Subcutaneous abdominal adipose tissue (tissue), 5 donors: ENCODE results near the gene ODF2L.

Experiments used
- H3K27ac ChIP-seq: one replicate; pipeline ENCODE4 v1.7.0; 2013; ENCODE audit warnings: low read depth, mild to moderate bottlenecking, inconsistent platforms, low read length, moderate library complexity
- H3K27me3 ChIP-seq, 5 donors: one replicate each; pipeline ENCODE4 v1.7.0; 2013; ENCODE audit warnings: low read length in 5 of 5, inconsistent platforms in 1 of 5; ENCODE audit not compliant: control insufficient read depth in 5 of 5, insufficient read depth in 4 of 5
- H3K36me3 ChIP-seq, 5 donors: one replicate each; pipeline ENCODE4 v1.7.0; 2013; ENCODE audit warnings: low read length in 5 of 5; ENCODE audit not compliant: control insufficient read depth in 5 of 5, insufficient read depth in 5 of 5
- H3K4me1 ChIP-seq, 5 donors: one replicate each; pipeline ENCODE4 v1.7.0; 2013; ENCODE audit warnings: low read length in 5 of 5, mild to moderate bottlenecking in 3 of 5, moderate library complexity in 1 of 5; ENCODE audit not compliant: control insufficient read depth in 5 of 5, insufficient read depth in 5 of 5
- H3K4me3 ChIP-seq, 5 donors: one replicate each; pipeline ENCODE4 v1.7.0; 2013; ENCODE audit warnings: low read length in 5 of 5, low read depth in 1 of 5
- H3K9ac ChIP-seq, 5 donors: one replicate each; pipeline ENCODE4 v1.7.0; 2013; ENCODE audit warnings: low read length in 5 of 5, mild to moderate bottlenecking in 4 of 5, moderate library complexity in 3 of 5
- H3K9me3 ChIP-seq, 5 donors: one replicate each; pipeline ENCODE4 v1.7.0; 2013; ENCODE audit warnings: low read length in 5 of 5; ENCODE audit not compliant: control insufficient read depth in 5 of 5
- donor health status: healthy.
- donor health status: healthy.
- donor health status: healthy.
- donor health status: healthy.
- donor health status: healthy.

Gene ODF2L

GRCh38 chr1:86325264-86325663, 70.9 kb downstream of the ODF2L start:
- Histone ChIP-seq H3K4me3 (no peak overlapping the region), H3K9ac (no peak overlapping the region), H3K9me3 (no peaks in the 10 kb centered on the region), H3K36me3 (no peaks in the 10 kb centered on the region), H3K27me3 (no peaks in the 10 kb centered on the region), H3K4me1 (no peaks in the 10 kb centered on the region), H3K27ac (no peak overlapping the region)

DNA sequence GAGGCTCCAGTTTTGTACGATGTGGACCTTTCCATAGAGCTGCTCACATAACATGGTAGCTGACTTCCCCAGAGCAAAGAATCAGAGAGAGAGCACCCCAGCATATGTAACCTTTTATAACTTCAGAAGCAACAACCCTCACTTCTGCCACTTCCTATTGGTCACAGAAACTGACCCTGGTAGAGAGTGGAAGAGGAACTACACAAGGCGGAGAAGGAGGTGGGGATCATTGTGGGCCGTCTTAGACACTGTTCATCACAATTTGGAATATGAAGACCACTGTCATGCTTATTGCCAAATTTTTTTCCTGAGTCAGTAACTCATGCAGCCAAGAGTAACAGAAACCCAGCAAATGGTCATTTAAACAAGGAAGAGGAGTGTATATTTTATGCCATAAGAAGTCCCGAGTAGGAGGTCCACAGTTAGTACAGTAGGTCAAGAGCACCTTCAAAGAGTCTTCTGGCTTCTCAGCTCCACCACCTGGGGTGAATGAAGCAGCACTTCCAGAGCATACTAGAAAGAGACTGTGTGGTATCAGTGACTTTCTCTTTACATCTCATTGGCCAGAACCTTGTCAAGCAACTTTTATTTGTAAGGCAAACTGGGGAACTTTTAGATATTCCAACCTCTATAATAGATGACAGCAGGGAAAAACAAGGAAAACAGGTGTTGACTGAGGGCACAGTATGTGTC, 71.8 kb downstream of the ODF2L start:
- Histone ChIP-seq H3K36me3 (no peaks in the 10 kb centered on the region), H3K4me3 (no peak overlapping the region), H3K4me1 (no peaks in the 10 kb centered on the region), H3K27me3 (no peaks in the 10 kb centered on the region), H3K27ac (no peak overlapping the region), H3K9ac (no peak overlapping the region), H3K9me3 (no peaks in the 10 kb centered on the region)

DNA sequence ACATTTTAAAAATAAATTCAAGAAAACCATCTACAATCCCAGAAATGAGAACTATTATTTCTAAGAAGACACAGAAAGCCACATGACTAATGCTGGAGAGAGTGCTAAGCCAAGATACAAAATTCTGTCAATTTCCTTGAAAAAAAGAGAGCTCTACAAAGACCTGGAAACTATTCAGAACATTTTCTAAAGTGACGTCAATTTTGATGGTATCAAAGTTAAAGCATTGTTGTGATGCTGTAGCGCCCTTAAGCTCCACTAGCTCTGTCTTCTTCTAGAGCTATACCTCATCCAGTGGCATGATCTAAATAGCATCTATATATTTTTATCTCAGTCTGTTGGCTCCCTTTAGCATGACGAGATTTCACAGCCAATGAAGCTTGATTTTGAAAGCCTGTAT, 73.9 kb downstream of the ODF2L start:
- Histone ChIP-seq H3K27me3 (no peaks in the 10 kb centered on the region), H3K9ac (no peak overlapping the region), H3K9me3 (no peaks in the 10 kb centered on the region), H3K4me1 (no peaks in the 10 kb centered on the region), H3K36me3 (no peaks in the 10 kb centered on the region), H3K4me3 (no peak overlapping the region), H3K27ac (no peak overlapping the region)

DNA sequence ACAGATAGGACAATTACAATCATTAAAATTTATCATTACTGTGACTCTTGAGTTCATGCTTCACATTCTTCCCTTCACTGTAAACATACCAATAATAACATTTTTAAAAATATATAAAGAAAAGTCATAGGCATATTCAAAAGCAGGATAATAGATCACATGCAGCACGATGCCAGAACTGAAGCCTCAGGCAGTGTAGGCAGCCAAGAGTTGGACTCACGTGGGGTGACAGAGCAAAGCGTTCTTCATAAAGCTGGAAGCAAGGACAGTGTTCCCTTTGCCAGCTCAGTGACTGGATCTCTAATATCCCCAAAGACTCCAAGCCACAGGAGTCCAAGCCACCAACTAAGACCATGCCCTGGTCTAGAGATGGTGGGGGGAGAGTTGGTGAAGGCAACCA, 77.7 kb downstream of the ODF2L start:
- H3K27me3 ChIP-seq, result no peaks in the 10 kb centered on the region
- no peaks in the 10 kb centered on the region for H3K9me3 ChIP-seq
- H3K36me3 ChIP-seq, result no peaks in the 10 kb centered on the region
- H3K9ac ChIP-seq, result no peak overlapping the region
- no peak overlapping the region for H3K27ac ChIP-seq
- H3K4me3 ChIP-seq, result no peak overlapping the region
- no peaks in the 10 kb centered on the region for H3K4me1 ChIP-seq

DNA sequence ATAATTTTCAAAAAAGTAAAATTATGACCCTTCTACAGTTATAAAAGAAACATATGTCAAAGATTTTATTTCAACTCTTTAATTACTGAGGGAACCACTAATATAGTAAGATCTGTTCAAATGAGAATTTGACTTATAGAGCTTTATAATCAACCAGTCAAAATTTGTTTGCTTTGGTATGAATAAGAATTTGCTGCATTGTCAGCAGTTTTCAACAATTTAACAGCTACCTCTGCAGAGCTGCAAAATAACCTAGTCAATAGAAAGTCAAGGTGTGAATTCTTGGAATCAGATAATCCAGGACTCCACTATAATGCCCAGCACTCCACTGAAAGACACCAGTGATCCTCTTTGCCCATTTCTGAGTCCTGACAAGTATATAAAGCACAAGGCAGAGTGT, 78.2 kb downstream of the ODF2L start:
- H3K27ac ChIP-seq, result no peak overlapping the region
- H3K9ac ChIP-seq, result no peak overlapping the region
- H3K4me1 ChIP-seq, result no peaks in the 10 kb centered on the region
- H3K27me3 ChIP-seq, result no peaks in the 10 kb centered on the region
- no peaks in the 10 kb centered on the region for H3K9me3 ChIP-seq
- no peak overlapping the region for H3K4me3 ChIP-seq
- no peaks in the 10 kb centered on the region for H3K36me3 ChIP-seq

GRCh38 chr1:86305731-86306130, 90.4 kb downstream of the ODF2L start:
- no peak overlapping the region for H3K27ac ChIP-seq
- no peaks in the 10 kb centered on the region for H3K27me3 ChIP-seq
- H3K9me3 ChIP-seq, result no peaks in the 10 kb centered on the region
- no peaks in the 10 kb centered on the region for H3K4me1 ChIP-seq
- H3K9ac ChIP-seq, result no peak overlapping the region
- H3K4me3 ChIP-seq, result no peak overlapping the region
- no peaks in the 10 kb centered on the region for H3K36me3 ChIP-seq

DNA sequence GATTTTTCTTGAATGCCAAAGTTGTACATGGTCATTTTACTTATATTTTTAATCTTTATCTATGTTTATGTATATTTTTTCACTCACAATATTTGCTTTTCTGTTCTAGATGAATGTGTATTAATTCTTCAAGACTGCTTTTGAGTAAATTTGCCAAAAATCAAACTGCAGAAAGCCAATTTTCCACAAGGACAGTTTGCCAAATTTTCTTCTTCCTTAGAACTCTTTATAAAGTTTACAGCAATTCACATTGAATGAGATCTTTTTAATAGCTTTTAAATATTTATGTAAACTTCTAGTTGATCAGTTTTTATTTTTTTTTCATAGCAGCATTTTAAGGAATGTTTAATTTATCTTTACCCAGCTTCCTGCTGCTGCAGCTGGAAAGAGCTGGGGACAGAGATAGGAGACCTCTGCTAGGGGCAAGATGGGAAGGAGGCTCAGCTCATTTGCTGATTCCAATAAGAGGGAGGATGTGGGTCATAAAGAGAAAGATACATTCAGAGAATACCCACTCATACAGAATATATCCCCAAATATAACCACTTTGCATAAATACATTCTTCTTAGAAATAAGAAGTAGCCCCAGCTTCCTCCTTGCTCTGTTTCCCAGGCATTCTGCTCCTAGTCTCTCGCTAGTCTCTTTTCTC, 93.0 kb downstream of the ODF2L start:
- no peaks in the 10 kb centered on the region for H3K36me3 ChIP-seq
- no peaks in the 10 kb centered on the region for H3K9me3 ChIP-seq
- no peak overlapping the region for H3K9ac ChIP-seq
- H3K4me1 ChIP-seq, result no peaks in the 10 kb centered on the region
- no peak overlapping the region for H3K4me3 ChIP-seq
- no peak overlapping the region for H3K27ac ChIP-seq
- H3K27me3 ChIP-seq, result no peaks in the 10 kb centered on the region
